ENCODE results near the gene ANKRD28.
"Not testable (repeated sequence)": the region's sequence is repeated elsewhere in the genome, so short reads cannot be mapped to it uniquely, and the experiment has no call there.

The ANKRD28 gene

GRCh38 chr3:15636028-15636709, 161.6 kb downstream of the ANKRD28 start:
- DNase-seq (ENCODE audit: low read depth, low spot score), result no peak

GRCh38 chr3:15635121-15635661, 162.6 kb downstream of the ANKRD28 start:
- DNase-seq (ENCODE audit: low read depth, low spot score), result no peak

GRCh38 chr3:15634671-15635070, 163.1 kb downstream of the ANKRD28 start:
- DNase-seq (ENCODE audit: low read depth, low spot score), result no peak

GRCh38 chr3:15633766-15634598, 163.8 kb downstream of the ANKRD28 start:
- no peak for DNase-seq (ENCODE audit: low read depth, low spot score)

- no peak for DNase-seq (ENCODE audit: low read depth, low spot score)
These were observed 164.6 kb downstream of the ANKRD28 start for GRCh38 chr3:15633159-15633558.

- no peak for DNase-seq (ENCODE audit: low read depth, low spot score)
These were observed 165.6 kb downstream of the ANKRD28 start for GRCh38 chr3:15632212-15632580.

- DNase-seq (ENCODE audit: low read depth, low spot score), result no peak
These were observed 166.2 kb downstream of the ANKRD28 start for GRCh38 chr3:15631426-15632211.

- no peak for DNase-seq (ENCODE audit: low read depth, low spot score)
These were observed 167.0 kb downstream of the ANKRD28 start for GRCh38 chr3:15630646-15631350.

GRCh38 chr3:15629860-15630597, 167.8 kb downstream of the ANKRD28 start:
- peak; percentile 22 for DNase-seq (ENCODE audit: low read depth, low spot score)

GRCh38 chr3:15628967-15629366, 168.8 kb downstream of the ANKRD28 start:
- DNase-seq (ENCODE audit: low read depth, low spot score), result no peak

GRCh38 chr3:15623535-15624440, 174.0 kb downstream of the ANKRD28 start:
- DNase-seq (ENCODE audit: low read depth, low spot score), result no peak

- not testable (repeated sequence) for DNase-seq (ENCODE audit: low read depth, low spot score)
These were observed 177.9 kb downstream of the ANKRD28 start for GRCh38 chr3:15619659-15620464.

Data from activated naive CD8-positive, alpha-beta T cell treated with anti-CD3 and anti-CD28 coated beads, Interleukin-2, amount 50 U/mL, for 16 hours (primary cell).